HG03108 (cell line): Measurements from ENCODE around the gene THRB.

Experiments used
- ATAC-seq: cut with Tn5 transposase; IDR thresholded peaks from one replicate; pipeline ENCODE4 v1.9.1; 2021; ENCODE audit warnings: moderate library complexity; ENCODE audit not compliant: unreplicated experiment

The THRB gene

DNA sequence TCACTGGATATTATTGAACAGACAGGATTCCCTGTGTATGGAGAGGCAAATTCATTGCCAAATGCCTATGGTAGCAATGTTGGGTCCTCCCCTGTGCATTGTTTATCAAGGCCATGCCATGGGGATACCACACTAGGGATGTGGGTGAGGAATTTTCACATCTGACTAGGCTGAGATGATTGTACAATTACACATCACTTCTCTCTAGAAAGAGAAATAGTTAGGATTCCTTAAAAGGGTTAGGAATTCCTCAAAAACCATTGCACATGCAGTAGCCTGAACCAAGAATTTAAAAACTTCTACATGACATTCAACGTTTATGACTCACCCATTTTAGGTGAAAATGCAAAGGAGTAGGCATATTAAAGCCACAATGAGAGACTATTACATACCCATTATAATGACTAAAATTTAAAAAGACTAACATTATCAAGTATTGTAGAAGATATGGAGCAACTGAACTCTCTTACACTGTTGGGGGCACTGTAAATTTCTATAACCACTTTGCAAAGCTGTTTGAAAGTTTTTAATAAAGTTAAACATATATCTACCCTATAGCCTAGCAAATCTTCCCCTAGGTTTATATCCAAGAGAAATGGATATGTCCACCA is 175.9 kb downstream of the THRB start:
- no peak for ATAC-seq

DNA sequence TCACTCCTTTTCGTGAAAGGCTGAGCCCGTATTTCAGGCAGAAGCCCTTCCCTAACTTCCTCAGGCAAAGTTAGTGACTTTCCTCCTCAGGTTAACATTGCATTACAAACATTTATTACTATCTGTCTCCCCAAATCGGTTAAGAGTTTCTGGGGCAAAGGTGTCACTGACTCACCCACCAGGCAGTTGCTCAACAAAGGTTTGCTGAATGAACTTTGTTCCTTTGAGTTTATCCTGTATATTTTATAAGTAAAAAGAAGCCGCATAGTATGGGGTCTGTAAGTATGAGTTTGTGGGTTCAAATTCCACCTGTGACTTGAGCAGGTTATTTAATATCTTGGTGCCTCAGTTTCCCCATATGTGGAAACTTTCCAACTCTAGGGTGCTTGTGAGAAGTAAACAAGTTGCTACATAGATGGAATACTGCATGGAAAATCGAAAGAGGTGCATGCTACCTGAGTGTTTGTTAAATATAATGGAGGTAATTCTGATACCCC is 177.7 kb downstream of the THRB start:
- ATAC-seq = no peak

DNA sequence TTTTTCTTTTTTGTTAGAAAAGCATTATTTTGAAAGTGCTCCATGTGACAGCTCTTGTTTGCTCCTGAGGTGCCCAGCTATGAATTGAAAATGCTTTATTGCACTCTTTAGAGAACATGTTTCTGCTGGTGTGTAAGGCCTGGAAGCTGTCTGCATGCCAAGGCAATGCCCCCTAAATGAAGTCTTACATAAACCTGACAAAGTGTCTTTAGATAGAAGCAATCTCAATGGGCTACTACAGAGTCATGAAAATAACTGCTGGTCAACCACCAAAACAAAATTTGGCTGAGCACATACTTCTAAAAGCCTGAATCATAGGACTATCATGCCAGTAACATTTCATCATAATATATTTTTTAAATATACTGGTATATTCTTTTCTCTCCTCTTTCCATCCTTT is 178.7 kb downstream of the THRB start:
- no peak for ATAC-seq

DNA sequence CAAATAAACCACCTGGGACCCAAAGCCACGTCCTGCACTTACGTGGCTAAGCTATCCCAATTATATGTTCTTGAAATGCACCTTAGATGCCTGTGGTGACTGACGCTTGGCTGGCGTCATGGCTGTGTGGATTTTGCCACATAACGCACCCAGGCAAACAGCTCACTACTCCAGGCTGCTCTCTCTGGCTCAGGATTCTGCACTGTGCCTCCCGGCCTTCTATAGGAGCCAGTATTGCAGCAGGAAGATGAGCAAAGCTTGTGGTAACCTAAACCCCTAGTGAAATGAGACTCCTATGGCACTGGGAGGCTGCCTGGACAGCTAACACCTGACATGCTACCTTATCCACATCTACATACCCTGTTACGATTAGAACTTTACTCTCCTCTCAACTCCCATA is 179.3 kb downstream of the THRB start:
- no peak for ATAC-seq

DNA sequence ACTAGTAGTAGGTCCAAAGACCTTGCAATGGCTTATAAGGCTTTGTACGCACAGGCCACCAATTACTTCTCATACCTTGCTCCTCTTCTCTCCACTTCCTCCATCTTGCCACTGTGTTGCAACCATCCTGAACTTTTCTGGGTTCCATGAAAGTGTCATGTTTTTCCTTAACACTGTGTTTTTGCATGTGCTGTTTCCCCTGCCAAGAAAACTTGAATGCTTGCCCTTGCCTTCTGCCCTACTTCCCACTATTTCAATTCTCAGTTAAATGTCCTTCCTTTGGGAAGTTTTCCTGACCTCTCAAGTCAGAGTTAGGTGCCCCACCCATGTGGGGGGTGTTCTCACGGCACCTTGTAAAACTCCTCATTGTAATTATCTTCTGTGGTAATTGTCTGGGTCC is 182.8 kb downstream of the THRB start:
- ATAC-seq = no peak

DNA sequence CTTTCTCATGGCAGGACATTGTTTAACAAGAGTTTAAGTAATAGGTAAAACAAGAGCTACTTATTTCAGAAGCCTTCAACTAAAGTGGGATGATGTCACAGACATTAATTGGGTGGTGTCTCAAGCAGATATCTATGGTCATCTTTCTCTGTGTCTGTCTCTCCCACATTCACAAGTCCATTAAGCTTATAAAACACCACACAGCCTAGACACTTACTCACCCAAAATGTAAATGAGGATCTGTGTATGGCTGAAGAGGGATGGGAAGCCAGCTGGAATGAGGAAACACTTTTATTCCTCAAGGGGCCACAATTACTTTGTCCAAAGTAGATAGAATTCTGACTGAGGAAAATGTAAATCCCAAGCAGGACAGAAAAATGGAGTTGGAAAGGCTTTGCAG is 183.8 kb downstream of the THRB start:
- no peak for ATAC-seq

DNA sequence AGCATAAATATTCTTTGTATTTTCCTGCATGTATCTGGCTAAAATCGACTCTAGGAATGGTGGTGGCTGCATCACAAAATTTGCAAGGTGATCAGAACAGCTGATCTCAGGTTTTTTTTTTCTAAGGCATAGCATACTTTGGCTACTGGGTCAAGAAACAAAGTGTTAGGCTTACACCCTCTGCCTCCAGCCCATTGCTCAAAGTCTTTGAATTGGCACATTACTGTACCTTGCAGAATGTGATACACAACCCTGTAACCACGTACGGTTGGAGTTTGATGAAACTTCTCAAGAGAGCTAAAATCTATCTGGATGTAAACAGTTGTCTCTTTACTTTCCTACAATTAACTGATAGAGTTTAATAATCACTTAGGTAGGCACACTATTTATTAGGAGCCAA is 188.1 kb downstream of the THRB start:
- ATAC-seq = no peak

DNA sequence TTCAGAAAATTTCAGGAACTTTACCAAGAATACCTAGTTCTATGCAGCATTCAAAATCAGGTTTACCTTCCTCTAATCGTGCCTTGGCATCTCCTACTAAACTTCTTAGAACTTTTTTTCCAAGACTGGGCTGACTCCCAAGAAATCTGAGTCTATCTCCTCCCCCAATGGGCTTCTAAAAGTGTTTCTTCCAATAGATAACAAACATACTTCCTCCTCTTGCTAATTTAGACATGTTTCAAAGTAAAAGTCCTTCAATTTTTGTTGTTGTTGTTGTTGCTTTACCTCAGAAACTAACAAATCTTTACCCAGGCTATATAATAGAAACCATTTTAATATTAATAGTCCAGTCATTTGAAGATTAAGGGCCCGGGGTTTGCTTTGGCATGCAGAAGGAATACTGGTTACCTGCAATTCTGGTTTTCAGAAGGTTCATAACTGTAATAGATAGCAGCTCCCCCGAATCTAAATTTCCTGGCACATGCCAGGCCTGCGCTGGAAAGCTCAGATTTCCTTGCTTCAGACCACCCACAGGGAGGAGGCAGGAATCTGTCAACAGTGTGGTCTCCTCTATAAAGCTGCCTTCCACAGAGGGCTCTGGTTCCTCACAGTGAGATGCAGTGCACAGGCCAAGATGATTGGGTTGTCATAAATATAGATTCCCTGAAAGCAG is 188.7 kb downstream of the THRB start:
- ATAC-seq = no peak

DNA sequence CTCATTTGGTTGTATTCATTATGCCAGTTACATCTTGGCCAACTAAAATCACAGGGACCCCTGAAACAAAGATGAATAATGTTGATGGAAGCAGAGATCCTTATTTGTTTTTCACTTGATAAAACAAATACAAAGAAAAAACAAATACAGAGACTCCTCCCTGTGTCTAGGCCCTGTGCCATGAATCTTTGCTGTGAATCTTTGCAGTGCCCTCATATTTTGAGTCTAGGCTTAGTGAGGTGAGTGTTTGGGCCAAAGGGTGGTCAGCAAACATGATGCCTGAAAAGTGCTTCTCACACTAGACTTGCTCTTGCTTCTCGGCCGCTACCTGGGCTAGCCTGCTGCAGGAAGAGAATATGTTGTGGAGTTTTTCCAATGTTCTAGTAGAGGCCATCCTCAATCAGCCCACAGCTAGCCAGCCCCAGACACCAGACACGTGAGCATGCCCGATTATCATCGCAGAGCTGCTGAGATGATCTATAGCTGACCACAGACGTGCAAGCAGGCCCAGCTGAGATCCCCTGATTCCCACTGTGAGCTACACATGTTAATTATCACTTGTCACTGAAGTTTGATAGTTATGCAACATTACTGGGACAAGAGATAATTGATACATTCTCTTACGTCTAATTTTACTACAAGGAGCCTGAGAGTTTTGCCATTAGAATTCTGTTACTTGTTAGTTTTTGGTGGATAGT is 191.4 kb downstream of the THRB start:
- no peak for ATAC-seq

DNA sequence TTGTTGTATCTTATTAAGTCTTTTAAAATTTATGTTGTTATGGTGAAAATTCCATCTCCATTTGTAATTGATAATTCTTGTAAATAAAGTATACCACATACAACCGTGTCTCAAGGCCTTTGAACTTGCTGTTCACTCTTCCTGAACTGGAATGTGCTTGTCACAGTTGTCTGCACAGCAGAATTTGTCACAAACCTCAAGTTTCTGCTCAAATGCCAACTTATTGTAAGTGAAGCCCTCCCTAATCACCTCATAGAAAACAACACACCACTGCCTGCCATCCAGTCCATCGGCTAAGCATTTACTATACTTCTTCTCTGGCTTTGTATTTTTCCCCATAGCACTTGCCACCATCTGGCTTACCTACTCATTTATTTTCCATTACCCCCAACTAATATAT is 192.3 kb downstream of the THRB start:
- ATAC-seq = no peak

DNA sequence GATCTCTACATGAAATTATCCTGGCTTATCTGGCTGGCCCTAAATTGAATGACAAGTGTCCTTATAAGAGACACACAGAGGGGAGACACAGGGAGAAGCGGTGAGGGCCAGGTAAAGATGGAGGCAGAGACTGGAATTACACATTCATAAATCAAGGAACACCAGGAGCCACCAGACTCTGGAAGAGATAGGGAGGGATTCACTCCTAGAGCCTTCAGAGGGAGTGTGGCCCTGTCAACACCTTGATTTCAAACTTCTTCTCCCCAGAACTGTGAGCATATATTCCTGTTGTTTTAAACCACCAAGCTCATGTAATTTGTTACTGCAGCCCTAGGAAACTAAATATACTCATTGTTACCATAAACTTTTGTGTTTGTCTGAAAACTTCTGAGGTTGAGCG is 193.7 kb downstream of the THRB start:
- no peak for ATAC-seq

DNA sequence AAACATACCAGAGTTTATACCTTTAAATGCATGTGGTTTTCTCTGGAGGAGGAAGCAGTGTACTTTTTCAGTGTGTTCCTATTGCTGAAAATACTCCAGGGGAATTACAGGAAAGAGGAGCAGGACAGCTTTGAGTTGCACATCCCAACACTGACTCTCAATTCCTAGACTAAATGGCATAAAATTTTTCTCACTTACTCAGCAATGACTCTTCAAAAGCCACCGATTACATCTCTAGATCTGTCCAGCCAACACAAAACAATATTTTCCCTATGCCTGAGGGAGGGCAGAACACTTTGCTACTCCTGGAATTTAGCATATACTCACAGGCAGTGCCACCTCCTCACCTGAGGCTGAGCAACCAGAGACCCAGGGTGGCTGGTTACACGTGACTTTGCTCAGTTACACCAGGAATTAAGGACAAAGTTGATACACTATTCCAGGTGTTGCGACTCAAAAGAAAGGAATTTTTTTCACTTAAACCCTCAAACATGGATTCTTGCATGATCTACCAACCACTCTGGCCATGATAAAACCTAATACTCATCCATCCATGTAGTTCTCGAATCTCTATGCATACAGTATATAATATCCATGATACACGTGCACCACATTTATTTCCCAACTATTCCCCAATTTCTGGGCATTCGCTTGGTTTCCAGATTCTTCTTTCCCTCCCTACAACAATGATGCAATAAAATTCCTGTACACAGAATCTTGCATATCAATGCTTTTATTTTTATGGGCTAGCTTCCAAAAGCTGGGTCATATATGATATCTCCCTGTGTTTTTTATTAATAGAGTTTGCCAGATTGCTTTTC is 194.6 kb downstream of the THRB start:
- no peak for ATAC-seq

DNA sequence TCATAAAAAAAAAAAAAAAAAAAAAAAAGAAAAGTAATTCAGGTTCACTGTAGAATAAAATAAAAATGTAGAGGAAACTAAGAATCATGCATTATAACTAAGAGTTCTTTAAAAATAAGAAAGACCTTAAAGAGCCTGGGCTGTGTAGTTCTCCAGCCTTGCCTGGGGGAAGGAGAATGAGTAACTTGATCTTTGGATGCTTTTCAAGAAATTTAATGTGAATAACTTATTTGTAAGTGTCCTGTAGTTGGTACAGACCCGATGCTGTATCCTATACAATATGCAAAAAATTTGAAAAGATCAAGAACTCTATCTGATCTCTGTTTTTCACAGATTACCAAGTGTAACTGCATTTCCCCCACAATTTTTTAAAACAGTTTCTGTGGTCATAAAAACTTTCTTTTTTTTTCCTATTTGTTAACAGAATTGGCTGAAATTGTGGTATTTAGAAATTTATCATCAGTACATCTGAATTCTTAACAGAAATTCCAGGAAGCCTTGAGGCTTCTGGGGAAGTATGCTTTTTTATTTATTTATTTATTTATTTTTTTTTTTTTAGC is 195.3 kb downstream of the THRB start:
- ATAC-seq = no peak

DNA sequence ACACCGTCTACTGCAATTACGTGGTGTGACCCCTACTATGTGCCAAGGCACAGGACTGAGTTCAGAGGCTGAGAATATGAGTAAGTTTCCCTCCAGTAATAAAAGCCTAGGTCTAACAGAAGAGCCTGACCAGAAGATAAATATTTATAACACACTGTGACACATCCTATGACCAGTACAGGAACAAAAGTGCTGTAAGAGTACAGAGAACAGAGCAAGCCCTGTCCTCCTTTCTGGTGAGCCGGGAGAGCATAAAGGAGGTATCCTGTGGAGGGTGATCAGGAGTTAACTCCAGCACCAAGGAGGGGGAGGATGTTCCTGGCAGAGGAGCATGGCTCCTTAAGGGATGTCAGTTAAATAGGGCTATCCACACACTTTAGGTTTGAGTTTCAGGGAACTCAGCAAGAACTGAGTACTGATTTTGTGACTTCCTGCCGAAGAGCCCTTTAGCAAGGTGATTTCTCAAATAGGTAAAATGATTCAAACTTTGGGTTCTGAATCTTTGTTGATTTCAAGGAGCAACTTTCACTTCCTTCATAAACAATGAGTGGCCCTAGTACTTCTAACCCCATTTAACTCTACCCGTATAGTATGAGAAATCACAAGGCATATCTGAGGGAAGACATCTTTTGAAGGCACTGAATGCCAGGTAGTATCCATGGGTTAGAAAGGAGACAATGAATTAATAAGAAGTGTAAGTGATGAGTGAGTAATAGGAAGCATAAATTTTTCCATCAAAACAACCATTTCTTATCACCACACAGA is 198.0 kb downstream of the THRB start:
- no peak for ATAC-seq

DNA sequence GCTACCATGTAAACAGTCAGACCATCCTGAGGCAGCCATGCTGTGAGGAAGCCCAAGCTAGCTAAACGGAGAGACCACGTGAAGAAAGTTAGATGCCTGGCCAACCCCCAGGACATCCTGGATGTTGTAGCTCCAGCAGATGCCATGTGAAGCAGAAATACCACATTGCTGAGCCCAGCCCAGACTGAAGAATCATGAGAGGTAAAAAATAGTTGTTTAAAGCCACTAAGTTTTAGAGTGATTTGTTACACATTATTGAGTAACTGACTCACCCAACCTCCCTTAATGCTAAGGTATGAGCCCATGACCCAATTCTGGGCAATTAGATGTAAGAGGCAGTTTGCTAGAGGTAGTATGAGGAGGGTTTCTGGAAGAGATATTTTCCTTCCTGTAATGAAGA is 200.5 kb downstream of the THRB start:
- no peak for ATAC-seq

DNA sequence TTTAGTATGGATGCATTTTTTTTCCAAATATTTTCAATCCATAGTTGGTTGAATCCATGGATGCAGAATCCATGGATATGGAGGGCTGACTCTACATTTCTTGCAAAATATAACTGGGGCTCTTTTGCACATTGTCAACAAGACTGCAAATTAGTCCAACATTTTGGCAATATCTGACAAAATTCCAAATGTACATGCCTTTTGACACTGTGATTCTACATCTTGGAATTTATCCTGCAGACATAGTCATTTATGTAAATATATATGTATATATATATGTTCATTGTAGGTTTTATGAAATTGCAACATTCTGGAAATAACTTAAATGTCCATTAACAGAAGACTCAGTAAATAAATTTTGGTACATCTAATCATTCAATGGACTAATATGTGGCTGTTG is 203.0 kb downstream of the THRB start:
- ATAC-seq = no peak

DNA sequence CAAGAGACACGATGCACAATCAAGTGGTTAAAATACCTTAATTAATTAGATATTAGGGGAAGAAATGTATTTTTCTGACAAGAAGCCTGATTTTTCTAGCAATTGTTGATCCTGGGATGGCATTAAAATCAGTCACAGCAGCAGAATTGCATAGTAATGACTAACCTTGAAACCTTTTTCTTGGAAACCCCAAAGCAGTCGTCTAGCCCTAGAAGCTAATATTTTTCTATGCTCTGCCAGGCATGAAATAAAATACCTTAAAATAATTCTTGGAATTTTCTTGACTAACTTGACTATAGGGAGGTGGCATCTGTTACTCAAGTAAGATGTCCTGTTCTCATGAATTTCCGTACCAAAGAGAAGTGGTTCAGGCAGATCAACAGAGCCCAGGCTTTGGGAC is 204.1 kb downstream of the THRB start:
- no peak for ATAC-seq

DNA sequence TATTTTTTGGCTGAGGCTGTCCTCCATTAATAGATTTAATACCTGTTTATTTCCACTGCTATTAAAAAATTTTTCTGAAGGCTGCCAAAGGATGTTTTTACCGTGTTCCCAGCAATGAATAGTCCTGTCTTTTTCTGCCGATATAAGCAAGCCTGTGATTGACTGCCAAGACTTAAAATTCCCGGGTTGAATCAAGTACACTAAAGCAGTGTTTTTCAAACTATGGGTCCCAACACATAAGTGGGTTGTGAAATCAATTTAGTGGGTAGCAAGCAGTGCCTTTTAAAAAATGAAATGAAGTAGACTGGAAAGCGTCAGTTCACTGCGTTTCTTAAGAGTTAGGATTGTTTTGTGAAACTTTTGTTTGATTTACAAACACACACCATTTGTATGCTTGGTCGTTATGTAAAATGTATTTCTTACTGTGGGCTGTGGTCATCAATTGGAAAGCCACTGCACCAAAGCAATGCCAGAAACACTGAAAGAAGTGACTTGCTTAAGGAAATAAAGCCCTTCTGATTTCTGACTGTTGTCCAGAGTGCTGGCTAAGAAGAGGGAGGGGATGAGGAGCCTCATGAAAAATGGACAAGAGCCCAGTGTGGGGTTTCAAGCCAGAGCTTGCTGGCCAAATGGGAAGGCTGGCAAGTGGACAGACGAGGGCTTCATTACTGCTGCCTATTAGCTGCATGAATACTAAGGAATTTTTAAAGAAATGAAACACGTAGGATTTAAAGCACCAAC is 206.0 kb downstream of the THRB start:
- ATAC-seq = no peak

DNA sequence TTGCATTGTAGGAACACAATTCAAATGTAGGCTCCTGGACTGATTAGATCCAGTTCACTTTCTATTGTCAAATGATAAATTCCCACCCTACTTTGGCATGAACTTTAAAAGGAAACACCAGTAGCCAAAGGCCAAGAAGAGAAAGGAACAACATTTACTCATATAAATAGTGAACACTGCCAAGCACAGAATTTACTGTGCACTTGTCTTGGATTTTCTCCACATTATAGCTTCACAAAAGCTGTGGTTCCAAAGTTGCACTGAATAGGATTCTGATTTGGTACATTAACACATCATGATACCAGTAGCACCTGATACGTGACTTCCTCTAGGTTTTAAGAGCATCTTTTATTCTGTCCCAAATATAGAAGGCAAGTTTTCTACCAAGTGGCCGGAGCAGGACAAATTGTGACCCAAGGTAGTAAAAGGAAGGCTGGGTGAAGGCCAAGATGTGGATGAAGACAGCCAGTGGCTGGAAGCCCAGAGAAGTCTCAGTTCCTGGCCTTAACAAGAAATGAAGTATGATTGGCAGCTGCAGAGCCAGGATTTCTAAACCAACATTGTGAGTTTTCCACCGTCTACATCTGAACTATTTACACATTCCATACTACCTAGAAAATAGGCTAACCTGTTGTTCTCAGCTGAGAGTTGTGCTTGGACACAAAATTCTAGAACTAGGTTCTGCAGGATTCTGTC is 206.7 kb downstream of the THRB start:
- no peak for ATAC-seq
